GM21360 (cell line): ENCODE data around the gene NDRG2.
"Not testable (repeated sequence)": the region's sequence is repeated elsewhere in the genome, so short reads cannot be mapped to it uniquely, and the experiment has no call there.

Source experiments
- ATAC-seq: cut with Tn5 transposase; IDR thresholded peaks from one replicate; pipeline ENCODE4 v1.9.1; 2021; ENCODE audit warnings: mild to moderate bottlenecking, moderate library complexity; ENCODE audit not compliant: unreplicated experiment

Gene NDRG2

DNA sequence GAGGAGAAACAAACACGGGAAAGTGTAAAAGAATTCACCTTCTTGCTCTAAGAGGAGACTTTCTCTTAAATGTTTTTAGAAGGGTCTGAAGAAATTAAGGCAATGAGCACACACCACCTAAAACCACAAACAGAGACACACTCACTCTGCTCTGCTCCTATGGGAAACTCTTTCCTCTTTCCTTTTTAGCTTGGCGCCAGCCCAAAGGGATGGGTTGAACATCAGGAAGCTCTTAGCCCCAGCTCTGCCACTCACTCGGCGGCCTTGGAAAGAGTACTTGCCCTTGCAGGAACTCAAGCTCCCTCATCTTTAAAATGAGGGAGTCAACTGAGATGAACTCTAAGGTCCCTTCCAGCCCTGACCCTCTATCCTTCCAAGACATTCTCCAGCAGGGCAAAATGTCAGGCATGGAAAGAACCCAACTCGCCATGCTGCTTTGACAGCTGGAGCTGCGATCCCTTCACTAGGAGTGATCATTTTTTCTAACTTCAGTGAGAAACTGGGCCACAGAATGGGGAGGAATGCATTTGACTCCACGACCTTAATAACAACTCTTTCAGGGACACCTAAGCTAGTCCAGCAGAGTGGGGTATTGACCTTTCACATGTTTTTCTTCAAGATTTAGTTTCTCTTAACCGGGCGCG, 31.8 kb upstream of the NDRG2 start:
- no peak for ATAC-seq

DNA sequence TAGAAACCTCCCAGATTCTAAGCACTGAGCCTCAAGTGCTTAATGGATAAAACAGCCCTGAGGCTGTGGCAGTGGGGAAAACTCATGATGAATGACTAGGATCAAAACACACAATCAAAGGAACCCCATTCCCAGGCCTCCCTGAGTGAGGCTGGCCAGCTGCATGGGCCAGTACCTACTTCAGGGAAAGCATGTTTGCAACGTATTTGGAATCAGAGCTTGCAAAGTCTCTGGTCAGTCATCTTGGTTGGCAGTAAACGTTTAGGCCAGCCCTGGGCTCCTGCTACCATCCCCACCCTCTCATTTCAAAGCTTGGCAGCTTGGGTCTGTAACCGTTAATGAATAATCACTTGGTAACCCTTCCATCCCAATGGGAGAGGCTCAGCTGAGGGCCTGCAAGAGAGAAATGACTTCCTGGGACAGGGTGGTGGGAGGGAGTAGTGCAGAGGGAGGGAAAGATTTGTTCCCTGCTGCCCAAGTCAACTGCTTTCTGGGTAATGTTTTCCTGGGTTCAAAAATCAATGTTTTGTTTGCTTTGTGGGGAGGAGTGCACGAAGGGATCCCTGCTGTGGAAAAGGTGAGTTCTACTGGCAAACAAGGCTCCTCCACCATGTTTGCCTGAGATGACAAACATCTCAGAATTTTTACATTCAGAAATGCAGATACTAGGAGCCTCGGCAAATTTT, 30.7 kb upstream of the NDRG2 start:
- ATAC-seq = no peak

DNA sequence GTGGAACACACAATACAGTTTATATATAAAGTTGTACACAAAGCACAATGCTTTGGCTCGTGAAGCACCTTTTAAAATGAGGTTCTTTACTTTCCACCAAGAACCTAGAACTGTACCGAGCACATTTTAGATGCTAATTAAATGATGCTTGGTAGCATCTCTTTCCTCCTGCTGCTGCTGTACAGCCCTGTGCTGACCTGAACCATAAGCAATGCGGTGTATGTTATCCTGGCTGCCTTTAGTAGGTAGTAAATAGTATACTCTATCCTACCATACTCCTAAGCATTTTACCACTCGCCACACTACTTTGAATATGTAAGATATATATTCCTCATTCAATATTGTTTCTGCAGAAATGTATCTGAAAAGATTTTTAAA, 29.9 kb upstream of the NDRG2 start:
- ATAC-seq = no peak

DNA sequence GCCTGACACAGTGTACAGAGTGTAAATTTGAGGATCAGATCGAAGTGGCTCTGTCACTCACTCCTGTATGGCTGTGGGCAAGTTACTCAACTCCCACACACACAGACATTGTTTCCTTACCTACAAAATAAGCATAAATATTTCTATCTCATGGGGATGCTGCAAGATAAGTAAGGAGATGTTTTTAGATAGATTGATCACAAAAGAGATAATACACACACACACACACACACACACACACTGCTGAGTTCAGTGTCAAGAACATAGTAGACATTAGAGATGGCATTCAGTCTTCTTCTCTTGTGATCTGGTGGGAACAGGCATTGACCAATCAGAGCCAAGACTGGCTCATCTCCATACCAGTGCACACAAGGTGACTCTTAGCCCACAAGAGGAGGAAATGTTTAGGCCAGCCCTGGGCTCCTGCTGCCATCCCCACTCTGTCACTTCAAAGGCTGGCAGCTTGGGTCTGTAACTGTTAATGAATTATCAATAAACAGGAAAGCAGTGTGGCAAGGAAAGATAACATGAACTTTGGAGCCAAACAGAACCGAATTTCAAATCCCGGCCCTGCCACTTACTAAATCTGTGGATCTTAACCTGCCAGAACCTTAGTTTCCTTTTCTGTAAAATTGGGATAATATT, 29.4 kb upstream of the NDRG2 start:
- ATAC-seq = no peak

DNA sequence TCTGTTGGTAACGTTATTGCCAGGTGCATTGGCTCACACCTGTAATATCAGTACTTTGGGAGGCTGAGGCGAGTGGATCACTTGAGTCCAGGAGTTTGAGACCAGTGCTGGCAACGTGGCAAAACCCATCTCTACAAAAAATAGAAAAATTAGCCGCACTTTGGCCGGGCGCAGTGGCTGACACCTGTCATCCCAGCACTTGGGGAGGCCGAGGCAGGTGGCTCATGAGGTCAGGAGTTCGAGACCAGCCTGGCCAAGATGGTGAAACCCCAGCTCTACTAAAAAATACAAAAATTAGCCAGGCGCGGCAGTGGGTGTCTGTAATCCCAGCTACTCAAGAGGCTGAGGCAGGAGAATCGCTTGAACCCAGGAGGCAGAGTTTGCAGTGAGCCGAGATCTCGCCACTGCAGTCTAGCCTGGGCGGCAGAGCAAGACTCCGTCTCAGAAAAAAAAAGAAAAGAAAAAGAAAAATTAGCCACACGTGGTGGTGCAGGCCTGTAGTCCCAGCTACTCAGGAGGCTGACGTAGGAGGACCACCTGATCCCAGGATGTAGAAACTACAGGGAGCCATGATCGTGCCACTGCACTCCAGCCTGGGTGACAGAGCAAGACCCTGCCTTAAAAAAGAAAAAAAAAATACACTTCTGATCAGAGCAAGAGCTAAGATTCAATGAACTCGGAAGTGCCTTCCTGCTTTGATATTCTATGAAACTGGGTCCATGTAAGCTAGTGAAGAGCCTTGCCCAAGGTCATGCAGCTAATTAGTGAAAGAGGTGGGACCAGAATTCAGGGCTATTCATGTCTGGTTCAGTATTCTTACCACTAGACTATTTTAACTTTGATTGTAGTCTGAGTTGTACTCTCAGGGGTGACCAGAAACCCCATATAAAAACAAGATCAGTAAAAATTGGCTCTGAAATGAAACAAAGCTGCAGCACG, 28.6 kb upstream of the NDRG2 start:
- ATAC-seq = no peak

DNA sequence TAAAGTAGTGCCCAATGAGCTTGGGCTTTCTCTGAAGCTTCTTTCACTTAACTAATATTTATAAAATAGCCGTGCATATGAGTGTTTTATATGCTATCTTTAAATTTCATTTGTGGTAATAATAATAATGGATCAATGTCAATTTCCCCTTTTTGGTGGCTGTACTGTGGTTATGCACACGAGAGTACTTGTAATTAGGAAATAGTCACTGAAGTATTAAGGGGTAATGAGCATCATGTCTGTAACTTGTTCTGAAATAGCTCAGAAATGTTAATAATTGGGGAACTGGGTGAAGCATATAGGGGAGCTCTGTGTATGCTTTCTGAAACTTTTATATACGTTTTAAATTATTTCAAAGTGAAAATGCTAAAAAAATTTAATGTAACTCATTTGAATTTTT, 25.7 kb upstream of the NDRG2 start:
- ATAC-seq = no peak

DNA sequence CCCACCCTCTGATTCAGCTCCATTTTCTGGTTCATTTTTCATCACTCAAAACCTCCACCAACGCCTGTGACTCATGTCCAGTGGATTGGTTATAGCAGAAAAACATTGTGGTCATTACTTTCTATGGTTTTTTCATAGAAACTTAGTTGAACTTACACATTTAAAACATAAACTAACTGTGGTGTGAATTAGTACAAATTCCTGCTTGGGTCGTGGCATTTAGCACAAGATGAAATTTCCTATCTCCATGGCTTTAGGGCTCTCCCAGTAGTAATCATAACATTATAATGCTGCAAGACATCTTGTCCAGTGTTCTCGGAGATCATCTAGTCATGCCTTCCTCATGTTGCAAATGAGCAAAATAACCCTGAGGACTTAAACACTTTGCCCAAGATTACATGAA, 24.4 kb upstream of the NDRG2 start:
- ATAC-seq = no peak

DNA sequence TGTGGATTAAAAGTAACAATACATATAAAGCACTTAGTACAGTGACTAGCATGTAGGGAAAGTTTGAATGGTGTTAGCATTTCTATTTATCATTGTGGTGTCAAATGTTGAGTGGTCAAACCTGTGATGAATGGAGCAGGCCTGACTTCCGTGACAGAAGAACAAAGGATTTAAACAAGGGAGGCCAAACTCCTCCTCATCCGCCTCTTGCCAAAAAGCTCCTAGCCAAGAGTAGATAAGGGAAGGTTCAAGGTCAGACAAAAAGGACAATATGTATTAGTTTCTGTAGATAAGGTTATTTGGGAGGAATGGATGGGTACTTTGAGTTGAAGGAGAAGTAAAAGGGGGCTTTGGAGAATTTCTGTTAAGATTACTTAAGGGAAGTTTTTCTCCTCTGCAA, 23.8 kb upstream of the NDRG2 start:
- no peak for ATAC-seq

DNA sequence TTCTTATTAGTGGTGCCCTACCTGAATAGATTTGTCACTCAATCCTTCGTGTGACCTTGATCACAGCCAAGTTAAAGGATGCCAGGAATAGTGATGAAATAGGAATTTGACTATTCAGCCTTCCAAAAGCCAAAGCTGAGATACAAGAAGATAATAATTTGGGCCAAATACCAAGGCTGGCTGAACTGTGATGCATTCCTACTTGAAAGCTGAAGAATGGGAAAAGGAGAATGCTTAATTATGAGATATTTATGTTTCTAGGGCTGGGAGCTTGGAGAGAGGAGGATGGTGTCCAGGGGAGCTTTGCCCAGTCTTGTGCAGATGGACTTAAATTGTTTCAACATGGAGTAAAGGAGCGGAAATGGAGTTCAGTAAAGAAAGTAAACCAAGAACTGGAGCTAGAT, 22.5 kb upstream of the NDRG2 start:
- ATAC-seq = no peak

DNA sequence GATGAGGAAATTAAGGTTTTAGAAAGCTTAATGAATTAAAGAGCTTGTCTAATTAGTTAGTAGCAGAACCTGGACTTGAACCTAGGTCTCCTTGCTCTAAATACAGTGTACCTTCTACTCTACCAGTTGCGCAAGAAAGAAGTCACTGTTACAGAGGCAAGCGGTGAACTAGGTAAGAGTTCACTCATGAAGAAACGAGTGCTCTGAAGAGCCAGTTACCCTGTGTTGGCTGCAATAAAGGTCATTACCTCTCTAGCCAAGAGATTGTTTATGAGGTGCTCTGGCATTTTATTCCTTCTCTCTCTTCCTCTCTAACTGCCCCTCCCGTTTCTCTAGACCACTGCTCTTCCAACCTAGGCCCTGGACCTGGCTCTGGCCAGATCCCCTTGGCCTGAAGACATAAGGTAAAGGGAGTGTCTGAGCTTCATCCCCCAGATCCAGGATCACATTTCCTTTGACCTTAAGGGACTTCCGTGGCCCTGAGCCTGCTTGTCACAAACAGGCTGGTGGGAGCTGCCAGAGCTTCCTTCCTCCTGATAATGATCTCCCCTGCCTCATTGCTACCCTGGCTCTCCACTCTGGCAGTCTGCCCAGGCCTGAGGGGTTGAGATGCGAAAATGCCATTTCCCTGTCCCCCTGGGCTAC, 19.2 kb upstream of the NDRG2 start:
- no peak for ATAC-seq

DNA sequence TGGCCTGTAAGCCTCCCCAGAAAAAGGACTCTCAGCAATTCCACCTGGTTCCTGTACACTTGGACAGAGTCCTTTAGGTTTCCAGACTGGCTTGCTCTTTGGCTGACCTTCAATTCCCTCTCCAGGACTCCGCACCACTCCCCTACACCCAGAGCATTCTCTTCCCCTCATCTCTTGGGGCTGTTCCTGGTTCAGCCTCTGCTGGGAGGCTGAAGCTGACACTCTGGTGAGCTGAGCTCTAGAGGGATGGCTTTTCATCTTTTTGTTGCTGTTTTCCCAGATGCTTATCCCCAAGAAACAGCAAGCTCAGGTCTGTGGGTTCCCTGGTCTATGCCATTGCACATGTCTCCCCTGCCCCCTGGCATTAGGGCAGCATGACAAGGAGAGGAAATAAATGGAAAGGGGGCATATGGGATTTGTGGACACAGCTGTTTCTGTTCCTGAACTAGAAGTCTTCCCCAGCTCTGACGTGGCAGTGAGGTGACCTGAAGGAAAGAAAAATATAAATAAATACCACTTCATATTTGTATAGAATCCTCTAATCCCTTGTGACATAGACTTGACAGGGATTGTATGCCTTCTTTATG, 18.6 kb upstream of the NDRG2 start:
- no peak for ATAC-seq

DNA sequence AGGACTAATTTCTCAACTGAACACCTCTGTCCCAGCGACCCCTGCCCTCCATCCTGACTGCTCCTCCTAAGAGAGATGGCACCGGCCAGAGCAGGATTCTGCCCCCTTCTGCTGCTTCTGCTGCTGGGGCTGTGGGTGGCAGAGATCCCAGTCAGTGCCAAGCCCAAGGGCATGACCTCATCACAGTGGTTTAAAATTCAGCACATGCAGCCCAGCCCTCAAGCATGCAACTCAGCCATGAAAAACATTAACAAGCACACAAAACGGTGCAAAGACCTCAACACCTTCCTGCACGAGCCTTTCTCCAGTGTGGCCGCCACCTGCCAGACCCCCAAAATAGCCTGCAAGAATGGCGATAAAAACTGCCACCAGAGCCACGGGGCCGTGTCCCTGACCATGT, 18.1 kb upstream of the NDRG2 start:
- ATAC-seq = no peak

DNA sequence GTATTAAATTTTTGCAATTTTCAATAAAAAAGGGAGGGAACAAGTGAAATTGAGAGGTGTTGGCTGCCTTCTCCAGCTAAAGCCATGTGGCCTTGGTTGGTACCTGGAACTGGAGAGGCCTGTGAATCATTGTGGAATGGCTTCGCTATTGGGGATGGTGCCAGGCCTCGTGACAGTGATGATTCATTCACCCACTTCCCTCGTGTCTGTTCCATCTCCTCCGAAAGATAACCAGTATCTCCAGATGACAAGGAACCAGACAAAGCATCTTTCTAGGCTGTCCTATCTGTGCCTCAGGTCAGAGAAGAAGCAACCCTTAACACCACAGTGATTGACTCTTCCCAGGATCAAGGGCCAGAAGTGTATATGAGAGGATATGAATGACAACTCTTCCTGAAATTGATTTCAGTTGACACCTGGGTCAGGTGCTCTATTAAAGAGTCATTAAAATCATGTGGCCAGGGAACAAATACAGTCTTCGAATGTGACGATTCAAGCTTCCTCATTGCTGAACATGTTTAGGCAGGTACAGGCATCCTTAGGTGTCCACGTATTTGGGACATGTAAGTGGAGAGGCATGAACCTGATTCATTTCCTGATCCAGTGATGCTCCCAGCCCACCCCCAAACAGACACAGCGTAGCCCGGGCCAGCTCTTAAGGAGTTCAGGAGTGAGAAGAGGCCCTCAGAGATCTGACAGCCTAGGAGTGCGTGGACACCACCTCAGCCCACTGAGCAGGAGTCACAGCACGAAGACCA, 17.0 kb upstream of the NDRG2 start, which contains the start of gene RNASE7:
Gene RNASE7 (plus strand): TSS at position 687 of the 758 bp plus-strand sequence. CDS start 631 bp downstream, outside the sequence.
- no peak for ATAC-seq

DNA sequence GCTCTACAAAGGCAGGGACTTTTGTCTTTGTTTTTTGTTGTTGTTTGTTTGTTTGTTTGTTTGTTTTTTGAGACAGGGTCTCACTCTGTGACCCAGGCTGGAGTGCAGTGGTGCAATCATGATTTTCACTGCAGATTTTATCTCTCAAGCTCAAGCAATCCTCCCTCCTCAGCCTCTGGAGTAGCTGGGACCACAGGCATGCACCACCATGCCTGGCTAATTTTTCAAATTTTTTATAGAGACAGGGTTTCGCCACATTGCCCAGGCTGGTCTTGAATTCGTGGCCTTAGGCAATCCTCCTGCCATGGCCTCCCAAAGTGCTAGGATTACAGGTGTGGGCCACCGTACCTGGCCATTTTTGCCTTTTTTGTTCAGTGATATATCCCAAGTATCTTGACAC, 16.1 kb upstream of the NDRG2 start:
- not testable (repeated sequence) for ATAC-seq

DNA sequence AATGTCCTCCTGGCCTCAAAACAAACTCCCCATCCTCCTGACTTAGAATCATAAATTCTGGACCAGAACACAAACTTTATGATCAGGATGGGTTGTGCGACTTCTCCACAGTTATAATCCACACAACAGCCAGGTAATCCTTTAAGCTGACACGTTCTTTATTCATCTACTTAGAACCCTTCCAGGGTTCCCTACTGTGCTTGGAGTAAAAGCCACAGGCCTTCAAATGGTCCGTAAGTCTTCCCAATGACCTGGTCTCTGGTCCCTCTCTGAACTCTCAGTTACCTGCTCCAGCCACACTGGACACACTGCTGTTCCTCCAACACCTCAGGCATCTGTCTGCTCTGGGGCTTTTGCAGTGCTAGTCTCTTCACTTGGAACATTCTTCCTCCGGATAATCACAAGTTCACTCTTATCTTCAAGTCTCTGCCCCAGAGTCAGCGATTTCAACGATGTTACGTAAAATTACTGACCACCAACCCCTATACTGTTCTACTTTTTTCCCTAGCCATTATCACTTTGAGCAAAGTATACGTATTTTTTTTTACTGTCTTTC, 15.6 kb upstream of the NDRG2 start:
- no peak for ATAC-seq

DNA sequence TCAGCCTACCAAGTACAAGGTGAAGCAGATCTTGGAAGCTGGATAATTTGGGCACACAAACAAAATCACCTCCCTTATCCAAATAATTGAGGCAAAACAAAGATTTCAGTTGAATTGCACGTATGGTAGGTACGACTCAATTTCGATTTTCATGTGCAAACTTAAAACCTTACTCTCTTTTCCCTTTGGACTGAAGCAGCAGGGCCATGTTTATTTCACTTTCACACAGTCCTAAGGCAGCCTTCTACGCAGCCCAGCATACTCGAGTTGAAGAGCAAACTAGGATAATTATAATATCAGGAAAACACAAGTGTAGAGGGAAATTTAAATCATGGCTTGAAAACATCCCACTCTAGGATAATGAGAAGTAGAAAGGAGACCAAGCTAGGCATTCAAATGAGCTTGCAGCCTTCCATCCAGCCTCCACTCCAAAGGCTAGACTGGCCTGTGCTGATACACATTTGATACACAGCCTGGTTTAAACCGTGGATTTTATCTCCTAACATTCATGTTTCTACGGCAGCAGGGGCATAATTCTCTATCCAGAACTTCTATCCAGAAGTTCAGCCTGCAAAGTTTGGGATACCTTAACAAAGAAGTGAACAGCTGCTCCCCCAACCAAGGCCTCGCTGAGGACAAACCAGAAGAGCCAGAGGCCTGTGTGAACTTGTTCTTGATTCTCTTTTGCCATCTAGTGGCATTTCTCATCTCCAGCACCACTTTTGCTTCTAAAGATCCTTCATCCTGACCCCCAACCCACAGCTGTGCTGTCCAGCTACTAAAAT, 14.9 kb upstream of the NDRG2 start:
- no peak for ATAC-seq

DNA sequence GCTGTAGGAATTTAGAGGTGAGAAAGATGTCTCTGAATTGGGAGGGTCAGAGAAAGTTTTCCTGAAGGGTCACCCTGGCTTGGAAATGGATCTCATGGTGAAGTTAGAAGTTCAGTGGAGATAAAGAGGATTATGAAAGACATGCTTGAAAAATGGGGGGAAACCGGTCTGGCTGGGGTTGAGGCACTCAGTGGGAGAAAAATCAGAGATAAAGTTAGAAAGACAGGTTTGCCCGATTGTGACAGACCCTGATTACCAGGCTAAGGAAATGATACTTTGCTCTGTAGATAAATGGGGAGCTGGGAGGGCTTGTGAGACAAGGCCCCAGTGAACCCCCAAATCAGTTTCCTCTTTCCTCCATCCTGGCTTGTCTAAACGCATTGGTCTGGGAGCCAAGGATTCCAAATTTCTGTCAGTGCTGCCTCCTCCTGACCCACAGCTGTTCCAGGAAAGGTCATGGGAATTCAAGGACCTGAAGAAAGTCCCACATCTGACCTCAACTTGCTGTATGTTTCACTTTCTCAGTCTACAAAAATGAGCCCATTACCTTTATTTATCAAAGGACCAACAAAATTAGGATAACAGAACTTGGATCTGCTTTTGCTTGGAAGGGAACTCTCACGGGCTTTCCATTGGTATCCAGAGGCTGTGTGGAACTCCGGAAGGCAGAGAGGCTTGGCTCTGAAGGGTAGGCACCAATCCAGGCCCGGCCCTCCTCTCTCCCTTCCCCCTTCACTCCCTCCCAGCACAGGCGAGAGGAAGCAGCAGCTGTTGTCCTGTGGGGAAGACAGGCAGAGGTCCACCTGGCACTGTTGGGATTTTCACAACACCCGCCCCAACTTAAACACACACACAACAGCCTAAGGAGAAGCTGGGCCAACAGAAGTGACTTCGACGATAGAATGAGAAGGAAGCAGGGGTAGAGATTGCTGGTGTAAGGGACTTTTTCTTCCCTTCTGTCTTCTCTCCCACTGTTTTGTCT, 13.9 kb upstream of the NDRG2 start:
- no peak for ATAC-seq
